Gastroesophageal sphincter (tissue), 3 donors: ENCODE results near the gene ACAD11.

ENCODE experiments used
- CTCF ChIP-seq, 4 experiments: fragments of 200-600 bp in 2 of 4; fragments of 450-650 bp in 2 of 4; sonication (generic) in 1 of 4; IDR thresholded peaks; one replicate each; pipeline ENCODE4 v1.5.1; 2017 to 2019; ENCODE audit warnings: antibody characterized with exemption in 4 of 4, mild to moderate bottlenecking in 2 of 4, moderate library complexity in 2 of 4
- EP300 ChIP-seq: sonication (generic); formaldehyde crosslinking; IDR thresholded peaks from one replicate; pipeline ENCODE4 v1.6.1; 2017; ENCODE audit warnings: antibody characterized with exemption, mild to moderate bottlenecking

DNA sequence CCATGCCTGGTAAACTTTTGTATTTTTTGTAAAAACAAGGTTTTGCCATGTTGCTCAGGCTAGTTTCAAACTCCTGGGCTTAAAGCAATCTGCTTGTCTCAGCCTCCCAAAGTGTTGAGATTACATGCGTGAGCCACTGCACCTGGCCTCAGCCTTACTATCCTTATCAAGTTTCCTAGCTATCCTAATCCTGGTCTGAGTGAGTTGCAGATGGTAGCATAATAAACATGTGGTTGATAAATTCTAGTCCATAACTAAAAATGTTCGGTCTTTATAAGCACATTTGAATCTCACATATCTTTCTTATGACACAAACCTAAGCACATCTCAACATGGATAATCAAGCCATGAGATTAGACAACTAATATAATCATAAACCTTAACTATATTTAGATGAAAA is 44.1 kb upstream of the ACAD11 start:
- TF ChIP-seq CTCF (IDR thresholded peaks at IDR 0.05) (no peak), EP300 (no peak)
